Measurements from ENCODE around the gene ZNF473. TPM values are rescaled to one million over a fixed set of nuclear protein-coding genes. Genes with fewer than 3 reads are reported as not detected.

Gene ZNF473
- total and polyA plus RNA-seq, 2 donors (not counting 3 experiments of a cell fraction or from before 2014, with no cell fraction given), result 3.8 to 8.7 TPM

GRCh38 chr19:50005428-50005827 lies 20.4 kb upstream of the ZNF473 start:
- no peak for FAIRE-seq
- no peak for DNase-seq (ENCODE audit: low read depth, low spot score)
- intact Hi-C loops (cut with micrococcal nuclease) (no loop called here), dilution Hi-C loops (cut with MboI; ENCODE audit: extremely low pct_ligation_motif_present, low sequenced_read_pairs) (no loop called here)
- Histone ChIP-seq H3K27ac (ENCODE audit: insufficient read depth, low read depth, low read length) (no peak overlapping the region), H3K4me3 (replicated peaks in 1 of 3; ENCODE audit: insufficient read depth in 1 of 3, low read depth in 1 of 3, low read length in 3 of 3) (no peak overlapping the region), H3K9ac (replicated peaks; ENCODE audit: extremely low read depth, insufficient read depth, low read length) (no peak overlapping the region), H3K79me2 (ENCODE audit: control insufficient read depth, insufficient read depth, low read length) (no peaks in the 10 kb centered on the region), H4K20me1 (replicated peaks; ENCODE audit: control insufficient read depth, extremely low read depth, insufficient read depth, low read length) (no peaks in the 10 kb centered on the region), H3K9me3 (replicated peaks; ENCODE audit: control insufficient read depth, insufficient read depth, low read length) (no peaks in the 10 kb centered on the region), H2AFZ (ENCODE audit: low read depth, low read length) (no peak overlapping the region), H3K36me3 (ENCODE audit: control insufficient read depth in 2 of 2, extremely low read depth in 1 of 2, insufficient read depth in 2 of 2, low read length in 2 of 2) (peaks cover 2 to 57% of the 10 kb centered on the region in 2 experiments), H3K4me2 (ENCODE audit: insufficient read depth, low read length) (no peak overlapping the region), H3K27me3 (ENCODE audit: control insufficient read depth in 2 of 2, insufficient read depth in 2 of 2, low read length in 2 of 2) (no peaks in the 10 kb centered on the region), H3K9me1 (replicated peaks; ENCODE audit: control insufficient read depth, extremely low read depth, insufficient read depth, low read length) (no peaks in the 10 kb centered on the region), H3K4me1 (ENCODE audit: control insufficient read depth, extremely low read depth, insufficient read depth, low read length) (peaks cover 8% of the 10 kb centered on the region)
- TF ChIP-seq POLR2AphosphoS5 (IDR thresholded peaks at IDR 0.05; ENCODE audit: insufficient read depth, low read depth, low read length), result no peak
- TF ChIP-seq POLR2A (IDR thresholded peaks at IDR 0.05; ENCODE audit: low read depth, low read length), result no peak
- no peak for TF ChIP-seq MAX (IDR thresholded peaks at IDR 0.05; ENCODE audit: insufficient read depth, insufficient read length)
- TF ChIP-seq MYC (IDR thresholded peaks at IDR 0.05; ENCODE audit: low read depth, low read length), result no peak
- TF ChIP-seq FOS (IDR thresholded peaks at IDR 0.05; ENCODE audit: borderline replicate concordance, insufficient read depth, low read length), result no peak
- POLR2A ChIA-PET, result no interaction called here
- CTCF ChIA-PET, result no interaction called here
- no TSS peak for BruUV-seq (replicated peaks)

GRCh38 chr19:50007170-50007569 lies 18.6 kb upstream of the ZNF473 start:
- H3K27ac ChIP-seq (ENCODE audit: insufficient read depth, low read depth, low read length), result no peak overlapping the region
- no peaks in the 10 kb centered on the region for H4K20me1 ChIP-seq (replicated peaks; ENCODE audit: control insufficient read depth, extremely low read depth, insufficient read depth, low read length)
- POLR2A ChIA-PET, result no interaction called here
- no peaks in the 10 kb centered on the region for H3K9me3 ChIP-seq (replicated peaks; ENCODE audit: control insufficient read depth, insufficient read depth, low read length)
- H3K4me3 ChIP-seq (replicated peaks in 1 of 3; ENCODE audit: insufficient read depth in 1 of 3, low read depth in 1 of 3, low read length in 3 of 3), result no peak overlapping the region
- no peaks in the 10 kb centered on the region for H3K27me3 ChIP-seq (ENCODE audit: control insufficient read depth in 2 of 2, insufficient read depth in 2 of 2, low read length in 2 of 2)
- no TSS peak for BruUV-seq (replicated peaks)
- intact Hi-C loops (cut with micrococcal nuclease) (no loop called here), dilution Hi-C loops (cut with MboI; ENCODE audit: extremely low pct_ligation_motif_present, low sequenced_read_pairs) (no loop called here)
- no peaks in the 10 kb centered on the region for H3K9me1 ChIP-seq (replicated peaks; ENCODE audit: control insufficient read depth, extremely low read depth, insufficient read depth, low read length)
- FAIRE-seq, result no peak
- peaks cover 2 to 48% of the 10 kb centered on the region in 2 experiments for H3K36me3 ChIP-seq (ENCODE audit: control insufficient read depth in 2 of 2, extremely low read depth in 1 of 2, insufficient read depth in 2 of 2, low read length in 2 of 2)
- CTCF ChIA-PET, result no interaction called here
- no peak for DNase-seq (ENCODE audit: low read depth, low spot score)
- peaks cover 8% of the 10 kb centered on the region for H3K4me1 ChIP-seq (ENCODE audit: control insufficient read depth, extremely low read depth, insufficient read depth, low read length)
- TF ChIP-seq JUN (IDR thresholded peaks at IDR 0.05; ENCODE audit: borderline replicate concordance, insufficient read depth, insufficient read length, low read depth), result no peak
- no peak for TF ChIP-seq MAX (IDR thresholded peaks at IDR 0.05; ENCODE audit: insufficient read depth, insufficient read length)
- TF ChIP-seq GATA2 (IDR thresholded peaks at IDR 0.05; ENCODE audit: insufficient read depth, insufficient read length, low read depth, low read length), result no peak
- no peak for TF ChIP-seq MYC (IDR thresholded peaks at IDR 0.05; ENCODE audit: low read depth, low read length)
- TF ChIP-seq CTCF (IDR thresholded peaks at IDR 0.05; ENCODE audit: extremely low read depth in 1 of 2, insufficient read depth in 1 of 2, low read depth in 1 of 2, low read length in 2 of 2), result no peak
- TF ChIP-seq EZH2 (IDR thresholded peaks at IDR 0.05; ENCODE audit: borderline replicate concordance, low read depth, low read length, severe bottlenecking), result no peak
- TF ChIP-seq FOS (IDR thresholded peaks at IDR 0.05; ENCODE audit: borderline replicate concordance, insufficient read depth, low read length), result no peak
- no peak for TF ChIP-seq POLR2A (IDR thresholded peaks at IDR 0.05; ENCODE audit: low read depth, low read length)
- H3K9ac ChIP-seq (replicated peaks; ENCODE audit: extremely low read depth, insufficient read depth, low read length), result no peak overlapping the region
- no peaks in the 10 kb centered on the region for H3K79me2 ChIP-seq (ENCODE audit: control insufficient read depth, insufficient read depth, low read length)
- H3K4me2 ChIP-seq (ENCODE audit: insufficient read depth, low read length), result no peak overlapping the region
- H2AFZ ChIP-seq (ENCODE audit: low read depth, low read length), result no peak overlapping the region
